Large intestine (tissue), 3 donors: ENCODE measurements around the gene ZNF839. TPM values are rescaled to one million over a fixed set of nuclear protein-coding genes. Genes with fewer than 3 reads are reported as not detected.

Experiments
- DNase-seq, 2 donors: peaks; one replicate each; pipeline versions ENCODE4 v3.0.0 to v3.0.0-alpha.2; 2013
- H3K27ac ChIP-seq: one replicate; pipeline ENCODE4 v1.5.1; 2013; ENCODE audit warnings: low read length
- H3K27me3 ChIP-seq: 2 replicates; pipeline ENCODE4 v1.6.1; 2013; ENCODE audit warnings: low read length; ENCODE audit not compliant: control insufficient read depth, insufficient read depth
- H3K36me3 ChIP-seq: 2 replicates; pipeline ENCODE4 v1.6.1; 2013; ENCODE audit warnings: low read length; ENCODE audit not compliant: control insufficient read depth, insufficient read depth
- H3K4me1 ChIP-seq: one replicate; pipeline ENCODE4 v1.6.1; 2013; ENCODE audit warnings: low read length; ENCODE audit not compliant: control insufficient read depth, insufficient read depth
- H3K4me3 ChIP-seq: one replicate; pipeline ENCODE4 v1.5.1; 2013; ENCODE audit warnings: low read length
- H3K9me3 ChIP-seq: one replicate; pipeline ENCODE4 v1.6.1; 2013; ENCODE audit warnings: mild to moderate bottlenecking, low read depth, low read length, moderate library complexity; ENCODE audit not compliant: control insufficient read depth
- WGBS: methylation state at CpG from one replicate; pipeline ENCODE4 v1.1.5; 2013; ENCODE audit warnings: low lambda C conversion rate; ENCODE audit not compliant: insufficient coverage; 5-methylcytosine and 5-hydroxymethylcytosine counted together
- polyA plus RNA-seq: library from polyadenylated mRNA; unstranded; fragments of 120-200 nt; gene quantifications from one replicate; pipeline ENCODE4 v1.2.1, GENCODE V29; 2013

Gene ZNF839
- polyA plus RNA-seq, 1 donor = 18.4 TPM

GRCh38 chr14:102314242-102315011, 5.1 kb upstream of the ZNF839 start:
- H3K4me1 ChIP-seq = peaks cover 17% of the 10 kb centered on the region
- WGBS = 0% methylated on average over 3 of the region's 52 CpGs
- H3K27me3 ChIP-seq = no peaks in the 10 kb centered on the region
- peak; percentile 78 to 84 for DNase-seq
- H3K4me3 ChIP-seq = peak overlapping the region; percentile 48
- H3K27ac ChIP-seq = no peak overlapping the region
- no peaks in the 10 kb centered on the region for H3K36me3 ChIP-seq
- no peaks in the 10 kb centered on the region for H3K9me3 ChIP-seq

GRCh38 chr14:102315121-102315520, 4.4 kb upstream of the ZNF839 start:
- H3K36me3 ChIP-seq = no peaks in the 10 kb centered on the region
- H3K27me3 ChIP-seq = no peaks in the 10 kb centered on the region
- peaks cover 17% of the 10 kb centered on the region for H3K4me1 ChIP-seq
- no peak for DNase-seq
- H3K27ac ChIP-seq = no peak overlapping the region
- WGBS = no CpG with 5 or more reads among the region's 6 CpGs
- H3K9me3 ChIP-seq = no peaks in the 10 kb centered on the region
- H3K4me3 ChIP-seq = no peak overlapping the region

GRCh38 chr14:102316338-102316742, 3.2 kb upstream of the ZNF839 start:
- Histone ChIP-seq H3K36me3 (no peaks in the 10 kb centered on the region), H3K4me1 (peaks cover 29% of the 10 kb centered on the region), H3K4me3 (peak overlapping the region; percentile 71), H3K27ac (peak overlapping the region; percentile 96), H3K27me3 (no peaks in the 10 kb centered on the region), H3K9me3 (no peaks in the 10 kb centered on the region)
- DNase-seq = peak in 1 of 2 donors; percentile 45
- no CpG with 5 or more reads among the region's 10 CpGs for WGBS

- Histone ChIP-seq H3K36me3 (no peaks in the 10 kb centered on the region), H3K27ac (peak overlapping the region; percentile 96), H3K4me1 (peaks cover 35% of the 10 kb centered on the region), H3K9me3 (no peaks in the 10 kb centered on the region), H3K27me3 (no peaks in the 10 kb centered on the region), H3K4me3 (peak overlapping the region; percentile 71)
- no CpG with 5 or more reads among the region's 54 CpGs for WGBS
- peak; percentile 85 to 92 for DNase-seq
Observed at GRCh38 chr14:102316743-102317563, 2.6 kb upstream of the ZNF839 start.

GRCh38 chr14:102317564-102318248, 1.8 kb upstream of the ZNF839 start:
- H3K4me1 ChIP-seq = peaks cover 42% of the 10 kb centered on the region
- H3K27ac ChIP-seq = peak overlapping the region; percentile 96
- H3K36me3 ChIP-seq = no peaks in the 10 kb centered on the region
- no peaks in the 10 kb centered on the region for H3K9me3 ChIP-seq
- DNase-seq = peak in 1 of 2 donors; percentile 59
- 59% methylated on average over 3 of the region's 12 CpGs for WGBS
- H3K27me3 ChIP-seq = no peaks in the 10 kb centered on the region
- peak overlapping the region; percentile 71 for H3K4me3 ChIP-seq

- Histone ChIP-seq H3K4me1 (peaks cover 51% of the 10 kb centered on the region), H3K9me3 (no peaks in the 10 kb centered on the region)
- no peak for DNase-seq
Observed at GRCh38 chr14:102318781-102319276, 717 bp upstream of the ZNF839 start.

GRCh38 chr14:102320033-102320660, 601 bp downstream of the ZNF839 start:
- Histone ChIP-seq H3K36me3 (no peaks in the 10 kb centered on the region), H3K4me1 (peaks cover 51% of the 10 kb centered on the region), H3K27ac (peak overlapping the region; percentile 94), H3K9me3 (no peaks in the 10 kb centered on the region), H3K27me3 (no peaks in the 10 kb centered on the region), H3K4me3 (peak overlapping the region; percentile 91)
- peak in 1 of 2 donors; percentile 64 for DNase-seq
- WGBS = no CpG with 5 or more reads among the region's 30 CpGs

More at GRCh38 chr14:102318781-102319276, 717 bp upstream of the ZNF839 start:
- Histone ChIP-seq H3K4me3 (peak overlapping the region; percentile 91), H3K27ac (peak overlapping the region; percentile 89), H3K36me3 (no peaks in the 10 kb centered on the region), H3K27me3 (no peaks in the 10 kb centered on the region)
- WGBS = 100% methylated on average over 1 of the region's 15 CpGs

- H3K27ac ChIP-seq = peak overlapping the region; percentile 94
- DNase-seq = peak in 1 of 2 donors; percentile 71
- H3K4me3 ChIP-seq = peak overlapping the region; percentile 91
- H3K27me3 ChIP-seq = no peaks in the 10 kb centered on the region
- H3K4me1 ChIP-seq = peaks cover 51% of the 10 kb centered on the region
- 50% methylated on average over 1 of the region's 17 CpGs for WGBS
- peaks cover under 1% of the 10 kb centered on the region for H3K36me3 ChIP-seq
- H3K9me3 ChIP-seq = no peaks in the 10 kb centered on the region
Observed at GRCh38 chr14:102320671-102321455, 1.3 kb downstream of the ZNF839 start.
